ENCODE data around the gene DNAL1. TPM values are rescaled to one million over a fixed set of nuclear protein-coding genes. Genes with fewer than 3 reads are reported as not detected.

The DNAL1 gene
- total RNA-seq, 1 donor from 2014 or later: 5.2 TPM

DNA sequence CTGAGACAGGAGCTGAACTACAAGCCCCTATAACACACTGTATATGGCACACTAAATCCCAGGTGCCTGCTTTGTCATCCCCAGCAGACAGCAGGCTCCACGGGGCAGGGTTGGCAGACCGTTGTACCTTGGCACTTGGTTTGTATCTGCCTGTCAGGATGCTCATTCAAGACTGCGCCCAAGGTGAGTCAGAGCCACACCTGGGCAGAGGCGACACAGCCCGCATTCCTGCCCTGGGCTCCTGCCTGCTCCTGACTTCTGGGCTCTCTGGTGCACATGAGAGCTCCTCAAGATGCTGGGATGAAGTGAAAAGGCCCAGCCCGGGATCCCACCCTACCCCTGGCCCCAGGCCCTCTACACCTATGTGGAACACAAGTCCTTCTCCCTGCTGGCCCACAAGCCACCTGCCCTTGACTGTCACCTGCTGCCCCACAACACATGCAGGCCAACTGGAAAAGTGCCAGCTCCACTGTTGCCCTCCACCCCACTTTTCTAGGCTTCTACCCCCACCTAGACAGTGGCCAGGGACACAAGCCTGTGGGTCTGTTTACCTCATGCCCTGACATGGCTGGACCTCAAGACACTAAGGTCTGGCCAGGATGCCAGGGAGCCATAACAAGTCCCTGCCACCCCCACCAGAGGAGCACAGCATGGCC, 100.2 kb downstream of the DNAL1 start:
- Histone ChIP-seq H3K9ac (ENCODE audit: low read depth in 1 of 3, low read length in 3 of 3) (peak overlapping the region; percentile 29 to 75 (median 66)), H3K36me3 (ENCODE audit: control insufficient read depth in 3 of 3, insufficient read depth in 3 of 3, low read length in 3 of 3) (no peaks in the 10 kb centered on the region), H3K4me1 (ENCODE audit: control insufficient read depth in 3 of 3, insufficient read depth in 3 of 3, low read length in 3 of 3) (peaks cover 89 to 95% (median 94%) of the 10 kb centered on the region in 3 donors), H3K4me3 (ENCODE audit: low read length in 3 of 3) (peak overlapping the region in 2 of 3 donors; percentile 6 to 19), H3K27ac (ENCODE audit: low read depth, low read length) (peak overlapping the region; percentile 69), H3K9me3 (ENCODE audit: control insufficient read depth in 3 of 3, low read length in 3 of 3) (no peaks in the 10 kb centered on the region), H3K27me3 (ENCODE audit: control insufficient read depth in 3 of 3, insufficient read depth in 3 of 3, low read length in 3 of 3) (no peaks in the 10 kb centered on the region)

DNA sequence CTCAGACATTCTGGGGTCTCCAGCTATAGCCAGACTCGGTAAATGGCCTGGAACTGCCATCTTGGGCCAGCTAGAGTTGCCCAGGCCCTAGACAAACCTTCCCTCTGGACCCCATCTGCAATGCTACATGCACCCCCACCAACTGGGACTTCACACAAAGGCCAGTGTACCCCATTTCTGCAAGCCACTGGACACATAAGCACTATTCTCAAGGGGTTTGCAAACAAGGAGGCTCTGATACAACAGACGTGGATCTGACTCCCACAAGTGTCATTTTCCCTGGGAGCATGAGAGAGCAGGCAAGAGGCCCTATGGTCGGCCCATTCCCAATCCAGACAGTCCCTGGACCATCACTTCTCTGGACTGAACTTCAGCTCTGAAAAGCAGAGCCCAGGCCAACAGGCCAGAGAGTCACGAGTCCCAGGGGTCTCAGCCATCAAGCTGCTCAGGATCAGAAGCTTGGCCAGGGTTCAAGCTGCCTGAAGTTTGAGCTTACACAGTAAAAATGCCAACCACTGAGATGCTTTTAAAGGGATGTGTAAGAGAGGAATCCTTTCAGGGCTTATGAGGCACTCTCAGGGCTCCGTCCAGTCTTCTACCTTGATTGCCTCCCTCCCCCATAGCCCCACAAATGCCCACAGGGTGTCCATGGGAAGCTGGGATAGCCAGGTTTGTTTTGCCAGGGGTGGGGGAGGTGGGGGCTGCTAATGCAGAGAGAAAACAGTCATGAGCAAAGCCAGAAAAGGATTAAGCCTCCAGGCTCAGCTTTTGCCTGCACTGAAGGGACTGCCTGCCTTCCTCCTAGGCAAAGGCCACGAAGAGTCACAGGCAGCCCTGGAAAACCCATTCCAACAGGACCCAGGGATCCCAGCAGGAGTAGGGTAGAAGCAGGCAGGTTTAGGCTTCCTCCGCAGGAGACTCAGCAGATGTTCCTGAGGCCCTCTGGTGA, 101.1 kb downstream of the DNAL1 start:
- H3K27ac ChIP-seq (ENCODE audit: low read depth, low read length): peak overlapping the region; percentile 69
- no peaks in the 10 kb centered on the region for H3K27me3 ChIP-seq (ENCODE audit: control insufficient read depth in 3 of 3, insufficient read depth in 3 of 3, low read length in 3 of 3)
- peak overlapping the region; percentile 27 to 75 (median 36) for H3K9ac ChIP-seq (ENCODE audit: low read depth in 1 of 3, low read length in 3 of 3)
- H3K36me3 ChIP-seq (ENCODE audit: control insufficient read depth in 3 of 3, insufficient read depth in 3 of 3, low read length in 3 of 3): no peaks in the 10 kb centered on the region
- H3K4me1 ChIP-seq (ENCODE audit: control insufficient read depth in 3 of 3, insufficient read depth in 3 of 3, low read length in 3 of 3): peaks cover 89 to 95% (median 94%) of the 10 kb centered on the region in 3 donors
- peak overlapping the region; percentile 13 to 25 (median 23) for H3K4me3 ChIP-seq (ENCODE audit: low read length in 3 of 3)
- no peaks in the 10 kb centered on the region for H3K9me3 ChIP-seq (ENCODE audit: control insufficient read depth in 3 of 3, low read length in 3 of 3)

DNA sequence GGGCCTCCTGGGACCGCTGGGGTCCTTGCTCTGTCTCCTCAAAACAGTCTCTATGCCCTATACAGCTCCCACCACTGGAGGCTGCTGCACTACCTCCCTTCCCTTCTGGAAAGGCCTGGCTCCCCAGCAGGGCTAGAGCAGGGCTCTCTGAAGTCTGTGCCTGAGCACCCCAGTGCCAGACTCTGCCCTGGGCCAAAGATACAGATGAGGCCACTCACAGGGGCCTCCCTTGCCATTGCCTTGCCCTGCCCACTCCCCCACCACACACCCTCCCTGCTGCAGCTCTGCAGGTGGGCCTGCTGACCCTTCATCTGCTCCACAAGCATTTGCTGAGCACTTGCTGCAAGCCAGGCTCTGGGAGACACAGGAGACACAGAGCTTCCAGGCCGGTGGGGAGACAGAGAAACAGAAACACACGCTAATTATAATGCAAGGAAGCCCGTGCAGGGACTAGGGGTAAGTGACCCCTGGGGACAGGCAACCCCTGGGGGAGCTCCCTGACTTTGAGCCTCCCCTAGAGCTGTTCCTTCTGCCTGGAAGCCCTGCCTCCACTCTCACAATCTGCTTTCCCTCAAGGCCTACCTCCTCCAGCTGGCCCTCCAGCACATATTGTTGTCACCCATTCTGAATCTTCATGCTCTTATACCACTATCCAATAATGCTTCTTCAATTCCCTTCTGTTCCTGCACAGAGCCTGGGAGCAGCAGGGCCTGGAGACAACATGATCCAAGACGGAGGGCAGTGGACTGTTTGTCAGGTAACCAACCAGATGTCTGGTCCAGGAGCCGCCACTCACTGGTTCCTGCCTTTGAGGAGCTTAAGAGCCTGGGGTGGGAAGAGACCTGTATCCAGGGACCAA, 102.0 kb downstream of the DNAL1 start:
- peaks cover 91 to 95% (median 94%) of the 10 kb centered on the region in 3 donors for H3K4me1 ChIP-seq (ENCODE audit: control insufficient read depth in 3 of 3, insufficient read depth in 3 of 3, low read length in 3 of 3)
- H3K4me3 ChIP-seq (ENCODE audit: low read length in 3 of 3): peak overlapping the region in 2 of 3 donors; percentile 25 to 28
- H3K36me3 ChIP-seq (ENCODE audit: control insufficient read depth in 3 of 3, insufficient read depth in 3 of 3, low read length in 3 of 3): peaks cover 0 to 3% (median 0%) of the 10 kb centered on the region in 3 donors
- H3K27ac ChIP-seq (ENCODE audit: low read depth, low read length): peak overlapping the region; percentile 69
- H3K27me3 ChIP-seq (ENCODE audit: control insufficient read depth in 3 of 3, insufficient read depth in 3 of 3, low read length in 3 of 3): no peaks in the 10 kb centered on the region
- H3K9ac ChIP-seq (ENCODE audit: low read depth in 1 of 3, low read length in 3 of 3): peak overlapping the region in 2 of 3 donors; percentile 27 to 75
- H3K9me3 ChIP-seq (ENCODE audit: control insufficient read depth in 3 of 3, low read length in 3 of 3): no peaks in the 10 kb centered on the region

DNA sequence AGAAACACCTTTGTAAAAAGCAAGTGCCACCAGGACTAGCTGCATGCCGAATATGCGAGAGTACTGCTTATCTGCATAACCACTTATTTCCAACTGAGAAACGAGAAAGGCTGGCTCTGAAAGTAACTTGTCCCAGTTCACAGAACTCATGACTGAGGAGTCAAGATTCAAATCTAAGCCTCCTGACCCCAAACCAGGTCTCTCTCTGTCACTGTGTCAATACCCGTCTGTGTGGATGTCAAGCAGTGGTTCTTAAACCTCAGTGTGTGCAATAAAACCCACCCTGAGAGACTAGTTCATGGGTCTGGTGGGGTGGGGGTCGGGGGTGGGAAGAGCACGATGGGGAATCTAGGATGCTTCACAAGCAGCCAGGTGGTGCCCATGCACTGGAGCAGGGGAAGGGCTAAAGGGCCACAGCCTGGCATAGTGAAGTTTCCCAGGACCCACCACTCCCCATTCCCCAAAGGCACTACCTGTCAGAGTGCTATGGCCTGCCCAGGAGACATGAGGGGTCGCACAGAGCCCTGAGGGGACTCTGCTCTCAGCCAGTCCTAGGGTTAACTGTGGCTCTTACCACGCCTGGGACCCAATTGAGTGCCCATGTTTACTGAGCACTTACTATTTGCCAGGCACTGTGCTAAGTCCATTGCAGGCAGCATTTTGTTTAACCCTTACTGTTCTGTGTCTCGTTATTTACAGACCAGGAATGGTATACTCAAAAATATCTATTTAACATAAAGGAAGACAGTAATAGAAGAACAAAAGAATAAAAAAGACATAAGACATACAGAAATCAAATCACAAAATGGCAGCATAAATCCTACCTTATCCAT, 102.8 kb downstream of the DNAL1 start:
- H3K9me3 ChIP-seq (ENCODE audit: control insufficient read depth in 3 of 3, low read length in 3 of 3): no peaks in the 10 kb centered on the region
- H3K27me3 ChIP-seq (ENCODE audit: control insufficient read depth in 3 of 3, insufficient read depth in 3 of 3, low read length in 3 of 3): no peaks in the 10 kb centered on the region
- peaks cover 0 to 3% (median 0%) of the 10 kb centered on the region in 3 donors for H3K36me3 ChIP-seq (ENCODE audit: control insufficient read depth in 3 of 3, insufficient read depth in 3 of 3, low read length in 3 of 3)
- peak overlapping the region in 1 of 3 donors; percentile 75 for H3K9ac ChIP-seq (ENCODE audit: low read depth in 1 of 3, low read length in 3 of 3)
- no peak overlapping the region for H3K27ac ChIP-seq (ENCODE audit: low read depth, low read length)
- no peak overlapping the region for H3K4me3 ChIP-seq (ENCODE audit: low read length in 3 of 3)
- H3K4me1 ChIP-seq (ENCODE audit: control insufficient read depth in 3 of 3, insufficient read depth in 3 of 3, low read length in 3 of 3): peaks cover 91 to 95% (median 94%) of the 10 kb centered on the region in 3 donors

DNA sequence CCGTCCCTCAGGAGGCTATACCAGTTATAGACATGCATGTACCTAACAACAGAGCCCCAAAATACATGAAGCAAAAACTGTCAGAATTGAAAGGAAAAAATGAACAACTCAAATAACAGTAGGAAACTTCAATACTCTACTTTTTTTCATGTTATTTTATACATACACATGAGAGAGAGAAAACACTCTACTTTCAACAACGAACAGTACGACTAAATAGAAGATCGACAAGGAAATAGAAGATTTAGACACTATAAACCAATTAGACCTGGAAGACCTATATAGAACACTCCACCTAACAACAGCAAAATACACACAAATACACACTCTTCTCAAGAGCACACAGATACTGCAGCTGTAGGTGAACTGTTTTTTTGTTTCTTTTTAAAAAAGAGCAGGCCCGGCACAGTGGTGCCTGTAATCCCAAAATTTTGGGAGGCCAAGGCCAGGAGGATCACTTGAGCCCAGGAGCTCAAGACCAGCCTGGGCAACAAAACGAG, 104.1 kb downstream of the DNAL1 start:
- peak overlapping the region in 1 of 3 donors; percentile 9 for H3K9ac ChIP-seq (ENCODE audit: low read depth in 1 of 3, low read length in 3 of 3)
- H3K27ac ChIP-seq (ENCODE audit: low read depth, low read length): peak overlapping the region; percentile 18
- peaks cover 0 to 3% (median 0%) of the 10 kb centered on the region in 3 donors for H3K36me3 ChIP-seq (ENCODE audit: control insufficient read depth in 3 of 3, insufficient read depth in 3 of 3, low read length in 3 of 3)
- H3K4me3 ChIP-seq (ENCODE audit: low read length in 3 of 3): no peak overlapping the region
- H3K4me1 ChIP-seq (ENCODE audit: control insufficient read depth in 3 of 3, insufficient read depth in 3 of 3, low read length in 3 of 3): peaks cover 91 to 95% (median 94%) of the 10 kb centered on the region in 3 donors
- no peaks in the 10 kb centered on the region for H3K27me3 ChIP-seq (ENCODE audit: control insufficient read depth in 3 of 3, insufficient read depth in 3 of 3, low read length in 3 of 3)
- no peaks in the 10 kb centered on the region for H3K9me3 ChIP-seq (ENCODE audit: control insufficient read depth in 3 of 3, low read length in 3 of 3)

DNA sequence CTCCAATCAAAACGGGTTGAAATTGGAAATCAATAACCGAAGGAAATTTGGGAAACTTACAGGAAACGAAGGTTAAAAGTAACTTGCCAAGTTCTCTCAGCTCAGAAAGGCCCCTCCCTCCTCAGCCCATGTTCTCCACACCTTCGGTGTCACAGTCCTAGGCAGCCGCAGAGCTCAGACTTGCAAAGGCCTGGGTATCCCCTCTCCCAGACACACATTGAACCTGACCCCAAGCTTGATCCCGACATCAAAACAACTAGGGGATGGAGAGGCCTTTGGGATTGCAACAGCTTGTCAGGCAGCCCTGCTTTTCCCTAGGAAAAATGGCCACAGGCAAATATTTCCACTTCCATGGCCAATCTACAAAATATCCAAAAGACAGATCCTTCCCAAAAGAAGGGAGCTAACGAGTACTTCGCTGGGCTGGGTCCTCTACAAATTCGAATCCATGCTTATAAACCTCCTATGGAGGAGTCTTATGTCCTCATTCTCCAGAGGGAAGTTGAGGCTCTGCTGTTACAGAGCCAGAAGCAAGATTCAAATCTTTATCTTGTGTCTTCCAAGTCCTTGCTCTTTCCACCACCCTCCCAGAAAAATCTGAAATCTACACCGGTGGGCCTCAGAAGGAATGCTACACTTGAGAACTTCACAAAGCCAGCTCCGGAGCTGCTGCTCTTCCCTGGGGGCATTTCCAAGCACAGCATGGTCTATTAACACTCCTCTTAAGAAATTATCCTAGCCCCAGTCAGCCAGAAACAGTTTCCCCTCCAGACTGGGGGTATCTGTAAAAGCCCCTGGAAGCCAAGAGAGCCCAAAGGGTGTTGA, 105.1 kb downstream of the DNAL1 start:
- no peaks in the 10 kb centered on the region for H3K9me3 ChIP-seq (ENCODE audit: control insufficient read depth in 3 of 3, low read length in 3 of 3)
- peak overlapping the region in 1 of 3 donors; percentile 24 for H3K4me3 ChIP-seq (ENCODE audit: low read length in 3 of 3)
- peaks cover 91 to 95% (median 94%) of the 10 kb centered on the region in 3 donors for H3K4me1 ChIP-seq (ENCODE audit: control insufficient read depth in 3 of 3, insufficient read depth in 3 of 3, low read length in 3 of 3)
- peak overlapping the region; percentile 89 for H3K27ac ChIP-seq (ENCODE audit: low read depth, low read length)
- H3K9ac ChIP-seq (ENCODE audit: low read depth in 1 of 3, low read length in 3 of 3): peak overlapping the region in 1 of 3 donors; percentile 45
- no peaks in the 10 kb centered on the region for H3K27me3 ChIP-seq (ENCODE audit: control insufficient read depth in 3 of 3, insufficient read depth in 3 of 3, low read length in 3 of 3)
- H3K36me3 ChIP-seq (ENCODE audit: control insufficient read depth in 3 of 3, insufficient read depth in 3 of 3, low read length in 3 of 3): peaks cover 0 to 3% (median 0%) of the 10 kb centered on the region in 3 donors

DNA sequence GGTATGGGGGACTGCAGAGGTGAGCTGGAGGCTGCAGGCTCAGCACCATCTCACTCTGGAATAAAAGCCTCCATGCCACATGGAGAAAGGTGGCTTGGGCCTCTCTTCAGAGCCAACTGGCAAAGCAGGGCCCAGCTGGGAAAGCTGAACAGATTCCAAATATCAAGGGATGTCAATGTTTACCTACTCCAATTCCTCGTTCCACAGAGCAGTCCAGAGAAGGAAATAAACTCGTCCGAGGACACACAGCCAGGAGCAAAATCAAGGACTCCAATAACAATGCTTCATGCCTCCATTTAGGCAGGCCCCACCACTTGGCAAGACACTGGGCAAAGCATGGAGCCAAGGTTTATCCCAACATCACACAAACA, 105.7 kb downstream of the DNAL1 start:
- Histone ChIP-seq H3K36me3 (ENCODE audit: control insufficient read depth in 3 of 3, insufficient read depth in 3 of 3, low read length in 3 of 3) (peaks cover 0 to 3% (median 0%) of the 10 kb centered on the region in 3 donors), H3K9me3 (ENCODE audit: control insufficient read depth in 3 of 3, low read length in 3 of 3) (no peaks in the 10 kb centered on the region), H3K4me3 (ENCODE audit: low read length in 3 of 3) (no peak overlapping the region), H3K27me3 (ENCODE audit: control insufficient read depth in 3 of 3, insufficient read depth in 3 of 3, low read length in 3 of 3) (no peaks in the 10 kb centered on the region), H3K27ac (ENCODE audit: low read depth, low read length) (peak overlapping the region; percentile 89), H3K4me1 (ENCODE audit: control insufficient read depth in 3 of 3, insufficient read depth in 3 of 3, low read length in 3 of 3) (peaks cover 91 to 95% (median 94%) of the 10 kb centered on the region in 3 donors), H3K9ac (ENCODE audit: low read depth in 1 of 3, low read length in 3 of 3) (peak overlapping the region in 1 of 3 donors; percentile 44)

DNA sequence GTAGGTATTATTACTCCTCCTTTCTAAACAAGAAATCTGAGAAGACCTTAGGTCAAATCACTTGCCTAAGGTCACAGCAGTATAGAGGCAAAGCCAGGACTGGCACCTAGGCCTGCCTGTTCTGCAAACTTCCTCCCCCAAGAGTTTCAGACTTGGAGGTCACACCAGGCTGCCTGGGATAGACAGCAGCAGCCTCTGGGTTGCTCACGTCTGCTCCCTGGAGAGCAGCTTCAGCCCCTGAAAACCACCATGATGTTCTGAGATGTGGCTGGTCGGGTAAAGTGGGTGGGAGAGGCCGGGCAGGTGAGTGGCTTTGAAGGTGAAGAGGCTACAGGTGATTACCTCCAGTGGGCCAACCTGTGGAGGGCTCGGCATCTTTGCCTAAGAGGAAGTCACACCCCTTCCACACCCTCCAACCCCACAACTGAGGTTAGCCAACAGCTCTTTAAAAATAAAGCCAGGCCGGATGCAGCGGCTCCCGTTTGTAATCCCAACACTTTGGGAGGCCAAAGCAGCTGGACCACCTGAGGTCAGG, 106.4 kb downstream of the DNAL1 start:
- Histone ChIP-seq H3K4me1 (ENCODE audit: control insufficient read depth in 3 of 3, insufficient read depth in 3 of 3, low read length in 3 of 3) (peaks cover 91 to 95% (median 94%) of the 10 kb centered on the region in 3 donors), H3K9ac (ENCODE audit: low read depth in 1 of 3, low read length in 3 of 3) (peak overlapping the region in 2 of 3 donors; percentile 14 to 33), H3K27ac (ENCODE audit: low read depth, low read length) (peak overlapping the region; percentile 89), H3K4me3 (ENCODE audit: low read length in 3 of 3) (peak overlapping the region in 2 of 3 donors; percentile 6 to 24), H3K36me3 (ENCODE audit: control insufficient read depth in 3 of 3, insufficient read depth in 3 of 3, low read length in 3 of 3) (peaks cover 0 to 3% (median 0%) of the 10 kb centered on the region in 3 donors), H3K27me3 (ENCODE audit: control insufficient read depth in 3 of 3, insufficient read depth in 3 of 3, low read length in 3 of 3) (no peaks in the 10 kb centered on the region), H3K9me3 (ENCODE audit: control insufficient read depth in 3 of 3, low read length in 3 of 3) (no peaks in the 10 kb centered on the region)

Data from skeletal muscle tissue (tissue), 4 donors.